Esophagus squamous epithelium (tissue), 4 donors: Measurements from ENCODE around the gene RCAN2.

Source experiments
- POLR2A ChIP-seq, 4 donors: fragments of 450-650 bp; IDR thresholded peaks; one replicate each; pipeline ENCODE4 v1.6.1; 2017; ENCODE audit warnings: antibody characterized with exemption in 4 of 4, mild to moderate bottlenecking in 4 of 4, moderate library complexity in 3 of 4
- TF ChIP-seq, protein P1 (sequence below), 6 experiments: fragments of 450-650 bp in 4 of 6; fragments of 200-600 bp in 2 of 6; sonication (generic) in 2 of 6; IDR thresholded peaks; one replicate each; pipeline ENCODE4 v1.5.1; 2016 to 2019; ENCODE audit warnings: antibody characterized with exemption in 6 of 6, mild to moderate bottlenecking in 4 of 6, moderate library complexity in 4 of 6

- no peak for TF ChIP-seq POLR2A (IDR thresholded peaks at IDR 0.05)
- TF ChIP-seq, protein P1, sequence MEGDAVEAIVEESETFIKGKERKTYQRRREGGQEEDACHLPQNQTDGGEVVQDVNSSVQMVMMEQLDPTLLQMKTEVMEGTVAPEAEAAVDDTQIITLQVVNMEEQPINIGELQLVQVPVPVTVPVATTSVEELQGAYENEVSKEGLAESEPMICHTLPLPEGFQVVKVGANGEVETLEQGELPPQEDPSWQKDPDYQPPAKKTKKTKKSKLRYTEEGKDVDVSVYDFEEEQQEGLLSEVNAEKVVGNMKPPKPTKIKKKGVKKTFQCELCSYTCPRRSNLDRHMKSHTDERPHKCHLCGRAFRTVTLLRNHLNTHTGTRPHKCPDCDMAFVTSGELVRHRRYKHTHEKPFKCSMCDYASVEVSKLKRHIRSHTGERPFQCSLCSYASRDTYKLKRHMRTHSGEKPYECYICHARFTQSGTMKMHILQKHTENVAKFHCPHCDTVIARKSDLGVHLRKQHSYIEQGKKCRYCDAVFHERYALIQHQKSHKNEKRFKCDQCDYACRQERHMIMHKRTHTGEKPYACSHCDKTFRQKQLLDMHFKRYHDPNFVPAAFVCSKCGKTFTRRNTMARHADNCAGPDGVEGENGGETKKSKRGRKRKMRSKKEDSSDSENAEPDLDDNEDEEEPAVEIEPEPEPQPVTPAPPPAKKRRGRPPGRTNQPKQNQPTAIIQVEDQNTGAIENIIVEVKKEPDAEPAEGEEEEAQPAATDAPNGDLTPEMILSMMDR (IDR thresholded peaks at IDR 0.05): no peak
Observed at GRCh38 chr6:46190889-46191288, 300.4 kb downstream of the RCAN2 start.
